Measurements from ENCODE around the gene CELF1.
"Not testable (repeated sequence)": the region's sequence is repeated elsewhere in the genome, so short reads cannot be mapped to it uniquely, and the experiment has no call there.

The CELF1 gene

GRCh38 chr11:47467357-47467756, 85.6 kb downstream of the CELF1 start:
- Histone ChIP-seq H3K27me3 (ENCODE audit: control insufficient read depth, insufficient read depth, low read length) (no peaks in the 10 kb centered on the region), H3K4me3 (ENCODE audit: low read depth, low read length) (no peak overlapping the region), H3K4me1 (ENCODE audit: control insufficient read depth, insufficient read depth, low read length) (peaks cover 18% of the 10 kb centered on the region), H3K9me3 (ENCODE audit: control insufficient read depth, insufficient read depth, low read length) (no peaks in the 10 kb centered on the region), H3K9ac (ENCODE audit: low read depth, low read length) (no peak overlapping the region), H3K36me3 (ENCODE audit: control insufficient read depth, insufficient read depth, low read length) (peaks cover 30% of the 10 kb centered on the region)

DNA sequence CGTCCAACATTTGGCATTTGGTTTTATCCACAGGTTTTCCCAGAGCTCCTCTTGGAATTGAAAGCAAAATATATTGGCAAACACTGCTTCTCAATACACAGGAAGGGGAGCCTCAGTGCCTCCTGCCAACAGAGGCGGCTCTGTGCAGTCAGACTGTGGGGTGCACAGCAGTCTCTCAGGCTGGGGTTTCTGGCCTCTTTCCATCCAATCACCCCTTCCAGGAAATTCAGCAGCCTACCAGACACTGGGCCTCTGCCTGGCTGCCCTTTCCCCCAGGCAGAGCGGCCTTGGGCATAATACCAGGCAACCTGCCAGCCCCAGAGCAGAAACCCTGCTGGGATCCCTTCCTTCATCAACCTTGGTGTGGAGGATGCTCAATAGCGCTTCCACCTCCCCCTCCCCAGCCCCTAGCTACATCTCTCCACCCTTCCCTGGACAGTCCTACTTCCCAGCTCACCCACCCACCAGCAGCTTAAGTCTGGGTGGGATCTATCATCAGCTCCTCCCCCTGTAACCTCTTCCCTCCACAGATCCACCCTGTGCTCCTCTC, 86.2 kb downstream of the CELF1 start:
- Histone ChIP-seq H3K9me3 (ENCODE audit: control insufficient read depth, insufficient read depth, low read length) (no peaks in the 10 kb centered on the region), H3K9ac (ENCODE audit: low read depth, low read length) (no peak overlapping the region), H3K4me3 (ENCODE audit: low read depth, low read length) (no peak overlapping the region), H3K27me3 (ENCODE audit: control insufficient read depth, insufficient read depth, low read length) (no peaks in the 10 kb centered on the region), H3K36me3 (ENCODE audit: control insufficient read depth, insufficient read depth, low read length) (peaks cover 26% of the 10 kb centered on the region), H3K4me1 (ENCODE audit: control insufficient read depth, insufficient read depth, low read length) (peaks cover 18% of the 10 kb centered on the region)

GRCh38 chr11:47466201-47466600, 86.7 kb downstream of the CELF1 start:
- Histone ChIP-seq H3K9ac (ENCODE audit: low read depth, low read length) (no peak overlapping the region), H3K9me3 (ENCODE audit: control insufficient read depth, insufficient read depth, low read length) (no peaks in the 10 kb centered on the region), H3K4me1 (ENCODE audit: control insufficient read depth, insufficient read depth, low read length) (peaks cover 18% of the 10 kb centered on the region), H3K36me3 (ENCODE audit: control insufficient read depth, insufficient read depth, low read length) (peaks cover 20% of the 10 kb centered on the region), H3K27me3 (ENCODE audit: control insufficient read depth, insufficient read depth, low read length) (no peaks in the 10 kb centered on the region), H3K4me3 (ENCODE audit: low read depth, low read length) (no peak overlapping the region)

DNA sequence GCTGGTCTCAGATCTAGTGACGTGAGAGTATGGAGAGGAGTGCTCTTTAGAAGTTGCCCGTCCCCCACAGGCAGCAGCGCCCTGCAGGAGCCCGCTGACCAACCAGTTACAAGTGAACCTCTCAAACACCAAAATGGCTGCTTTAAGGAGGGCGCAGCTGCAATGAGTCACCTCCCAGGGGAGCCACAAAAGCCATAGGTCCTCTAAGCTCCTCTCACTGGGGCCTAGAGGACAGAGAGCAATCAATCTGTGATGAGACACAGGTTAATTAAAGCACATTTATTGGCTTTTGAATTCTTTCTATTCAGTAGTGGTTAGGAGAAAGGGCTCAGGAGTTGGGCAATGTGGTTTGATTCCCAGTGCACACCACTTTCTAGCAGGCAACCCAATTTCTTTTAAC, 88.4 kb downstream of the CELF1 start:
- peaks cover 8% of the 10 kb centered on the region for H3K36me3 ChIP-seq (ENCODE audit: control insufficient read depth, insufficient read depth, low read length)
- H3K4me3 ChIP-seq (ENCODE audit: low read depth, low read length), result no peak overlapping the region
- H3K9me3 ChIP-seq (ENCODE audit: control insufficient read depth, insufficient read depth, low read length), result no peaks in the 10 kb centered on the region
- H3K27me3 ChIP-seq (ENCODE audit: control insufficient read depth, insufficient read depth, low read length), result no peaks in the 10 kb centered on the region
- H3K4me1 ChIP-seq (ENCODE audit: control insufficient read depth, insufficient read depth, low read length), result peaks cover 16% of the 10 kb centered on the region
- no peak overlapping the region for H3K9ac ChIP-seq (ENCODE audit: low read depth, low read length)

DNA sequence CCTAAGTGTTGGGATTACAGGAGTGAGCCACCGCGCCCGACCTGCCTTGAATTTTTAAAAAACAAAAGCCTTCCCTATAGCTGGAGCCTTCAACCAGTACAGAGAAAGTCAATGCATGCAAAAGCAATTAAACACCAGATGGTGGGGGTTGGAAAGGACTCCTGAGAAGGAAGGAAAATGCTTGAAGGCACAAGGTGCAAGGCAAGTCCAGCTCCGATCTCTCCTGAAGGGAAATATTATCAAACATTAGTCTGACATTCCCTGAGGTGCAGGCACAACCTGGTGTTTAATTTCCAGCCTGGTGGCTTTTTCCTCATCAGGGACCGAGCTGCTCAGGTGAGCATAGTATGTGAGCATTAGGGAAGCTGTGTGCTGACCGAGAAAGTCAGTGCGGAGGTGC, 91.1 kb downstream of the CELF1 start:
- H3K4me3 ChIP-seq (ENCODE audit: low read depth, low read length), result no peak overlapping the region
- no peak overlapping the region for H3K9ac ChIP-seq (ENCODE audit: low read depth, low read length)
- no peaks in the 10 kb centered on the region for H3K27me3 ChIP-seq (ENCODE audit: control insufficient read depth, insufficient read depth, low read length)
- peaks cover 10% of the 10 kb centered on the region for H3K4me1 ChIP-seq (ENCODE audit: control insufficient read depth, insufficient read depth, low read length)
- H3K9me3 ChIP-seq (ENCODE audit: control insufficient read depth, insufficient read depth, low read length), result no peaks in the 10 kb centered on the region
- H3K36me3 ChIP-seq (ENCODE audit: control insufficient read depth, insufficient read depth, low read length), result peaks cover 7% of the 10 kb centered on the region

DNA sequence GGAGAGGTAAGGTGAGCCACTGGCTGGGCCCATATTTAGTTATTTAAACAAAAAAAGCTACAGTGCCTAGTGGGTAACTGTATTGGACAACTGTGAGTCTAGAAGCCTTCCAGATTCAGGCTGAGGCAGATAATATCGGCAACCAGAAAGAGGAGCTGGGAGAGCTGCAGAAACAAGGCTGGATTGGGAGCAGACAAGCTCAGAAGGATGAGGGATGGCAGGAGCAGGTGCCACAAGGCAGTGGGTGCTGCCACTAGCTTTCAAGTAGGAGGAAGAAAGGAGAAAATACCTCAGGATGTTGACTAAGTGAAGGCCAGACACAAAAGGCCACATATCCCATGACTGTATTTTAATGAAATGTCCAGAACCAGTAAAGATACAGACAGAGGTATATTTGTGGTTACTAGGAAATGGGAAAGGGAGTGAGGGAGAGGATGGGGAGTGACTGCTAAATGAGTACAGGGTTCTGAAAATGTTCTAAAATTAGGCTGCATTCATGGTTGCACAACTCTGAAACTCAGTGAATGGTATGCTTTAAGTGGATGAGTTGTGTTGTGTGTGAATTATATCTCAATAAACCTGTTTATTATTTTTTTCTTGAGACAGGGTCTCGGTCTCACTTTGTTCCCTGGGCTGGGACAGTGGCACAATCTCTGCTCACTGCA, 92.2 kb downstream of the CELF1 start:
- peaks cover 7% of the 10 kb centered on the region for H3K36me3 ChIP-seq (ENCODE audit: control insufficient read depth, insufficient read depth, low read length)
- H3K27me3 ChIP-seq (ENCODE audit: control insufficient read depth, insufficient read depth, low read length), result no peaks in the 10 kb centered on the region
- no peak overlapping the region for H3K9ac ChIP-seq (ENCODE audit: low read depth, low read length)
- no peak overlapping the region for H3K4me3 ChIP-seq (ENCODE audit: low read depth, low read length)
- H3K4me1 ChIP-seq (ENCODE audit: control insufficient read depth, insufficient read depth, low read length), result peaks cover 10% of the 10 kb centered on the region
- no peaks in the 10 kb centered on the region for H3K9me3 ChIP-seq (ENCODE audit: control insufficient read depth, insufficient read depth, low read length)

DNA sequence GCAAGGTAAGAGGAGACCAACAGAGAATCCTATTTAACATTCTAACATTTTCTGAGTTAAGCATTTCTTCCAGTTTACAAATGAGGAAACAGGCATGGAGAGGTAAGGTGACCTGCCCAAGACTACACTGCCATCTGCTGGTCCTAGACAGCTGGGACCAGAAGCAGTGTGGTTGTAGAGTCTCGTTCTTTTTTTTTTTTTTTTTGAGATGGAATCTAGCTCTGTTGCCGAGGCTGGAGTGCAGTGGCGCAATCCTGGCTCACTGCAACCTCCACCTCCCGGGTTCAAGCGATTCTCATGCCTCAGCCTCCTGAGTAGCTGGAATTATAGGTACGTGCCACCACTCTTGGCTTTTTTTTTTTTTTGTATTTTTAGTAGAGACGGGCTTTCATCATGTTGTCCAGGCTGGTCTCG, 98.7 kb downstream of the CELF1 start:
- not testable (repeated sequence) for H3K4me1 ChIP-seq (ENCODE audit: control insufficient read depth, insufficient read depth, low read length); H3K36me3 ChIP-seq (ENCODE audit: control insufficient read depth, insufficient read depth, low read length); H3K9ac ChIP-seq (ENCODE audit: low read depth, low read length); H3K4me3 ChIP-seq (ENCODE audit: low read depth, low read length); H3K9me3 ChIP-seq (ENCODE audit: control insufficient read depth, insufficient read depth, low read length); H3K27me3 ChIP-seq (ENCODE audit: control insufficient read depth, insufficient read depth, low read length)

DNA sequence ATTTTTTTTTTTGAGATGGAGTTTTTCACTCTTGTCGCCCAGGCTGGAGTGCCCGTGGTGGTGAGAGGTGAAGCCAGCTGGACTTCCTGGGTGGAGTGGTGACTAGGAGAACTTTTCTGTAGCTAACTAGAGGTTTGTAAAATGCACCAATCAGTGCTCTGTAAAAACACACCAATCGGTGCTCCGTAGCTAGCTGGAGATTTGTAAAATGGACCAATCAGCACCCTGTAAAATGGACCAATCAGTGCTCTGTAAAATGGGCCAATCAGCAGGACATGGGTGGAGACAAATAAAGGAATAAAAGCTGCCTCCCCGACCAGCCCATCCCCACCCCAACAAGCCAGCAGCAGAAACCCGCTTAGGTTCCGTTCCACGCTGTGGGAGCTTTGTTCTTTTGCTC, 99.6 kb downstream of the CELF1 start:
- Histone ChIP-seq H3K4me3 (ENCODE audit: low read depth, low read length) (no peak overlapping the region), H3K36me3 (ENCODE audit: control insufficient read depth, insufficient read depth, low read length) (no peaks in the 10 kb centered on the region), H3K9ac (ENCODE audit: low read depth, low read length) (no peak overlapping the region), H3K4me1 (ENCODE audit: control insufficient read depth, insufficient read depth, low read length) (no peaks in the 10 kb centered on the region), H3K9me3 (ENCODE audit: control insufficient read depth, insufficient read depth, low read length) (no peaks in the 10 kb centered on the region), H3K27me3 (ENCODE audit: control insufficient read depth, insufficient read depth, low read length) (no peaks in the 10 kb centered on the region)

GRCh38 chr11:47451990-47452389, 100.9 kb downstream of the CELF1 start:
- Histone ChIP-seq H3K9ac (ENCODE audit: low read depth, low read length) (no peak overlapping the region), H3K27me3 (ENCODE audit: control insufficient read depth, insufficient read depth, low read length) (no peaks in the 10 kb centered on the region), H3K36me3 (ENCODE audit: control insufficient read depth, insufficient read depth, low read length) (no peaks in the 10 kb centered on the region), H3K4me3 (ENCODE audit: low read depth, low read length) (no peak overlapping the region), H3K9me3 (ENCODE audit: control insufficient read depth, insufficient read depth, low read length) (no peaks in the 10 kb centered on the region), H3K4me1 (ENCODE audit: control insufficient read depth, insufficient read depth, low read length) (no peaks in the 10 kb centered on the region)

GRCh38 chr11:47451436-47451835, 101.5 kb downstream of the CELF1 start:
- Histone ChIP-seq H3K36me3 (ENCODE audit: control insufficient read depth, insufficient read depth, low read length) (no peaks in the 10 kb centered on the region), H3K4me3 (ENCODE audit: low read depth, low read length) (no peak overlapping the region), H3K9me3 (ENCODE audit: control insufficient read depth, insufficient read depth, low read length) (no peaks in the 10 kb centered on the region), H3K27me3 (ENCODE audit: control insufficient read depth, insufficient read depth, low read length) (no peaks in the 10 kb centered on the region), H3K9ac (ENCODE audit: low read depth, low read length) (no peak overlapping the region), H3K4me1 (ENCODE audit: control insufficient read depth, insufficient read depth, low read length) (no peaks in the 10 kb centered on the region)

DNA sequence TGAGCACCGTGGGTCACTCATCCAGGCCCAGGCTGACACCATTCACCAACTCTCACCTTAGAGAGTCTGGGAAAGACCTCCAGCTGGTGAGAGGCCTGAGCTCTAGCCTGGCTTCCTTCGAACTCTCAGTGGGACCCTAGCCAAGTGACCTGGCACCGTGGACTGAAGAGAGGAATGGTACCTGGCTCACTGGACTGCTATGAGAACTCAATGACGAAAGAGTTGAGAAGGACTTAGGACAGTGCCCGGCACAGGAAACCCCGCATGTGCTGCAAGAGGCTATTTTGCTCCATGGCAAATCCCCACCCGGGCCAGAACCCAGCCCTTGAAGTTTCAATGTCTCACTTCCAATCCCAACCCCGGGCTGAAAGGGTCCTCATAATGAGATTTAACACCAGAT, 103.4 kb downstream of the CELF1 start:
- no peaks in the 10 kb centered on the region for H3K9me3 ChIP-seq (ENCODE audit: control insufficient read depth, insufficient read depth, low read length)
- H3K36me3 ChIP-seq (ENCODE audit: control insufficient read depth, insufficient read depth, low read length), result no peaks in the 10 kb centered on the region
- H3K4me1 ChIP-seq (ENCODE audit: control insufficient read depth, insufficient read depth, low read length), result no peaks in the 10 kb centered on the region
- no peak overlapping the region for H3K4me3 ChIP-seq (ENCODE audit: low read depth, low read length)
- H3K9ac ChIP-seq (ENCODE audit: low read depth, low read length), result no peak overlapping the region
- H3K27me3 ChIP-seq (ENCODE audit: control insufficient read depth, insufficient read depth, low read length), result no peaks in the 10 kb centered on the region

GRCh38 chr11:47448566-47449427, 104.1 kb downstream of the CELF1 start, which contains the start of gene RAPSN:
Gene RAPSN, minus strand, starts transcription at chr11:47449136. Its CDS starts 172 bp downstream, at chr11:47448964.
- no peaks in the 10 kb centered on the region for H3K36me3 ChIP-seq (ENCODE audit: control insufficient read depth, insufficient read depth, low read length)
- no peak within 1 kb of the TSS for H3K4me3 ChIP-seq (ENCODE audit: low read depth, low read length)
- H3K4me1 ChIP-seq (ENCODE audit: control insufficient read depth, insufficient read depth, low read length), result no peaks in the 10 kb centered on the region
- H3K27me3 ChIP-seq (ENCODE audit: control insufficient read depth, insufficient read depth, low read length), result no peaks in the 10 kb centered on the region
- no peak within 1 kb of the TSS for H3K9ac ChIP-seq (ENCODE audit: low read depth, low read length)
- H3K9me3 ChIP-seq (ENCODE audit: control insufficient read depth, insufficient read depth, low read length), result no peaks in the 10 kb centered on the region
